PC-3 (cell line): Measurements from ENCODE around the gene FAM163B.

Experiments used
- CTCF ChIP-seq: fragments of 300-600 bp; sonication (generic); conservative IDR thresholded peaks from 2 replicates; pipeline ENCODE4 v1.5.1; 2017; ENCODE audit warnings: antibody characterized with exemption, low read depth, mild to moderate bottlenecking, low read length
- EZH2phosphoT487 ChIP-seq: fragments of 300-600 bp; sonication (generic); IDR thresholded peaks from 2 replicates; pipeline ENCODE4 v1.6.1; 2018; ENCODE audit warnings: mild to moderate bottlenecking, antibody characterized with exemption, low read length, borderline replicate concordance

- no peak for TF ChIP-seq CTCF
- TF ChIP-seq EZH2phosphoT487, result no peak
Measured at GRCh38 chr9:133561976-133562554, 47.1 kb downstream of the FAM163B start.
